NCI-H128 (cell line): ENCODE data around the gene KCNH6.

Experiments used
- DNase-seq: peaks from one replicate; lab custom pipeline; 2025; ENCODE audit not compliant: unreplicated experiment; lab: John Stamatoyannopoulos, UW

Gene KCNH6

GRCh38 chr17:63523253-63523855, at the start of gene KCNH6:
KCNH6 (plus strand) TSS chr17:63523358; CDS start chr17:63523414, 56 bp downstream.
- DNase-seq = no peak

GRCh38 chr17:63474174-63474573, 49.0 kb upstream of the KCNH6 start:
- no peak for DNase-seq

DNA sequence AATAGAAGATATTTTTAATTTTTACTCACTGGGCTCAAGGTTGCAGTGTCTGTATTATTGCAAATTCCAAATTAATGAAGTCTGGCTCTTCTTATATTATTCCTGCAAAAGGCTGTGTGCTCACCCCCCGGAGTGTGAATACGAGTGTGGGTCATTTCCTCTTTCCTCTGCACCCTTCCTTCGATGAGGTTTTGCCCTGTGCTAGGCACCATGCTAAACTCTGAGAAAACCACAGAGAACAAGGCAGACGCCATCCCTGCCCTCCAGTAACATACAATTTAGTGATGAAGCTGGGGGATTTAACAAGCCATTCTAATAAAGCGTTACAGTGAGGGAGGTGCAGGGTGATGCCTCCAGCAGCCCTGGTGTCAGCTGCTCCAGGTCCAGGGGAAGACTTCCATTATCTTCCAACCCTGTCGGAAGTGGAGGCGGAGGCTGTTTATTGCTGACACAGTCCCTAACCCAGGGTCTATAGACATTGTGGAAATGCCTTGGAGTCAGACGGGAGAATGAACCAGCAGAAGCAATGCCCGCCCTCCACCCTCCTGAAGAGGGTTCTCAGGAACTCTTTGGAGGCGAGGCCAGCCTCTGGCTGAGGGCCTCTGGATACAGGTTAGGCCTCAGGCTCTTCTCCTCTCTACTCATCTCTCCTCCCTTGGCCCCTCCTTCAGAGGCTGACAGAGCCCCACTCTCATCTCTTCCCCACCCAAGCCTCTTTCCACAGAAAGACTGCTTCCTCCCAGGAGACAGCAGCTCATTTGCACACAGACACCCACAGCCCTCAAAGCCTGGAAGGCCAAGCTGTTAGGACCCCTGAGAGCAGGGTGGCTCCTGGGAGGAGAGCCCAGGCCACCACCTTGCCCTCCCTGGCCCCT, 48.3 kb upstream of the KCNH6 start:
- DNase-seq = no peak

- DNase-seq = no peak
Observed at GRCh38 chr17:63475491-63476412, 47.4 kb upstream of the KCNH6 start.

GRCh38 chr17:63476459-63476853, 46.7 kb upstream of the KCNH6 start:
- no peak for DNase-seq

DNA sequence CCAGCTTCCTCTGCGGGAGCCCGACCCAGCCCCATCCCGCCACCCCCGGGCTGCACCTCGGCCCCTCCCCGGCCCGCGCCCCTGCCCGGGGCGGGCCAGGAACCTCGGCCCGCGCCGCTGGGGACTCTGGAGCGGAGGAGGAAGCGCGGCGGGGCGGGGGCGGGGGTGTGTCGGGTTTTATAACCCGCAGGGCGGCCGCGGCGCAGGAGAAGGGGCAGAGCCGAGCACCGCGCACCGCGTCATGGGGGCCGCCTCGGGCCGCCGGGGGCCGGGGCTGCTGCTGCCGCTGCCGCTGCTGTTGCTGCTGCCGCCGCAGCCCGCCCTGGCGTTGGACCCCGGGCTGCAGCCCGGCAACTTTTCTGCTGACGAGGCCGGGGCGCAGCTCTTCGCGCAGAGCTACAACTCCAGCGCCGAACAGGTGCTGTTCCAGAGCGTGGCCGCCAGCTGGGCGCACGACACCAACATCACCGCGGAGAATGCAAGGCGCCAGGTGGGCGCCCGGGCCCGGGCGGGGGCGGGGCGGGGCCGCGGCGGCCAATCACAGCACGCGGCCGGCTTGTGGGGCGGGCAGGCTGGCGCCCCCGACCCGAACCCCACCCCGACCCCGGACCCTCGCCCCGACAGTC, 46.2 kb upstream of the KCNH6 start, which contains the start of gene ACE:
Gene ACE (plus strand): TSS at position 208 of the 626 bp plus-strand sequence. CDS start 34 bp downstream, at position 242.
- DNase-seq = no peak

GRCh38 chr17:63477480-63478440, 45.4 kb upstream of the KCNH6 start:
- no peak for DNase-seq

GRCh38 chr17:63478814-63479494, 44.2 kb upstream of the KCNH6 start:
- no peak for DNase-seq

- no peak for DNase-seq
Observed at GRCh38 chr17:63479495-63480184, 43.5 kb upstream of the KCNH6 start.

DNA sequence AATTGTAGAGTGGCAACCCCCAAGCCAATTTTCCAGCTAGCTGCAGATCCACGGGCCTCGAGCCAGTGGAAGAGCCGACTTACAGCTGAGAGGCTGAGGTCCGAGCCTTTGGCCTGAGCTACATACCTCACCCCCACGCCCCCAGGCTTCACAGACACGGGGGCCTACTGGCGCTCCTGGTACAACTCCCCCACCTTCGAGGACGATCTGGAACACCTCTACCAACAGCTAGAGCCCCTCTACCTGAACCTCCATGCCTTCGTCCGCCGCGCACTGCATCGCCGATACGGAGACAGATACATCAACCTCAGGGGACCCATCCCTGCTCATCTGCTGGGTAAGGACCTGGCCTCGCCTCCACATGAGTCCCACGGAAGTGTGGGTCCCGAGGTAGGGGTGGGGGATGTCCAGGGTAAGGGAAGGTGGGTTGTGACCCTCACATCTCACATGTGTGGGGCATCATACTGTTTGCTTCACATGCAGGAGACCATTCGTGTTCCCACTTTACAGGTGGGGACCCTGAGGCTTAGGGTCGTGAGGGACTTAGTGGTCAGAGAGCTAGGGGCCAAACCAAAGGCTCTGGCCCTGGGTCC, 42.9 kb upstream of the KCNH6 start:
- no peak for DNase-seq

DNA sequence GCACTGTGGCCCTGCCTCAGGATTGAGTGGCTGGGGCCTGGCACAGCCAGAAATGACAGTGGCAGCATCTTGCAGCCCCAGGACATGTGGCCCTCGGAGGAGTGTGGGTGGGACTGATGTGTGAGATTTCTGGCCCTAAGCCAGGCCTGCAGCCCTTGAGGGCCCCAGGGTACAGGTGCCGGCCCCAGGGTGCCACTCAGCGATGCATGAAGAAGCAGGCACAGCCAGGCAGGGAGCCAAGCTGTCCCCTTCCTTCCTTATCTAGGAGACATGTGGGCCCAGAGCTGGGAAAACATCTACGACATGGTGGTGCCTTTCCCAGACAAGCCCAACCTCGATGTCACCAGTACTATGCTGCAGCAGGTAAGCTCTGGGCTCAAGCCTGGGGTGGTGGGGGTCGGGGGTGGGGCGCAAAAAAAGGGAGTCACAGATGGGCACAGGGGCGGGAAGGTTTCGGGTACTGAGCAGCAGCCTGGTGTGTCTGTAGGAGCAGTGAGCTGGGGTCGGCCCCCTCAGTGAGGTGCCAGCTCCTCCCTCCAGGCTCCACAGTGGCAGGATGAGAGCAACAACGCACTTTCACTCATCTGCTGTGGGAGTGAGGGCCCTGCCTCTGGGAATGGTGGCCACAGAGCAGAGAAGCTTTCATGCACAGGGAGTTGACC, 42.2 kb upstream of the KCNH6 start:
- no peak for DNase-seq

- no peak for DNase-seq
Observed at GRCh38 chr17:63481488-63481870, 41.7 kb upstream of the KCNH6 start.

GRCh38 chr17:63482509-63482908, 40.6 kb upstream of the KCNH6 start:
- no peak for DNase-seq

GRCh38 chr17:63483038-63483437, 40.1 kb upstream of the KCNH6 start:
- no peak for DNase-seq

DNA sequence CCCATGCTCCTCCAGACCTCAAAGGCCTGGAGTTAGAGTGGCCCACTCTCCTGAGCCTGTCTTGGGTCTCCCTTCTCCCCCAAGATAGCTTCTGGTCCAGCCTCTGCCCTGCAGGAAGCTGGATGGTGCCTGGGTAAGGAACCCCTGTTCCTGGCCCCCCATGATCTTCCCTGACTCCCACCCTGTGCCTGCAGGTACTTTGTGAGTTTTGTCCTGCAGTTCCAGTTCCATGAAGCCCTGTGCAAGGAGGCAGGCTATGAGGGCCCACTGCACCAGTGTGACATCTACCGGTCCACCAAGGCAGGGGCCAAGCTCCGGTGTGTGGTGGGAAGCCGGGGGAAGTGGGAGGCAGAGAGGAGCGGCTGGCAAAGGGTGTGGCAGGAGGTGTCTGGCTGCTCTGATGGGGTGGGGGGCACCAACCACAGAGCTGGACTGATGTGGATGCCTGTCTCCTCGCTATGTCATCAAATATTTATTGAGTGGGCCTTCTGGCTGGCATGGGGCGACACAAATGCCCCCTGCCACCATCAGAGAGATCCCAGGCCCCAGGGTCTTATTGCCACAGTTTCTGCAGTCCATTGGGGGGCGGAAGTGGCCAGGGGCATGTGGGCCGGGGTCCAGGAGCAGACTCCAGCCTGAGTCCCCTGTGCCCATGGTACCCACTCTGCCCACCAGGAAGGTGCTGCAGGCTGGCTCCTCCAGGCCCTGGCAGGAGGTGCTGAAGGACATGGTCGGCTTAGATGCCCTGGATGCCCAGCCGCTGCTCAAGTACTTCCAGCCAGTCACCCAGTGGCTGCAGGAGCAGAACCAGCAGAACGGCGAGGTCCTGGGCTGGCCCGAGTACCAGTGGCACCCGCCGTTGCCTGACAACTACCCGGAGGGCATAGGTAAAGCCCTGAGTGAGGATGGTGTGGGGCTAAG, 39.2 kb upstream of the KCNH6 start:
- no peak for DNase-seq

DNA sequence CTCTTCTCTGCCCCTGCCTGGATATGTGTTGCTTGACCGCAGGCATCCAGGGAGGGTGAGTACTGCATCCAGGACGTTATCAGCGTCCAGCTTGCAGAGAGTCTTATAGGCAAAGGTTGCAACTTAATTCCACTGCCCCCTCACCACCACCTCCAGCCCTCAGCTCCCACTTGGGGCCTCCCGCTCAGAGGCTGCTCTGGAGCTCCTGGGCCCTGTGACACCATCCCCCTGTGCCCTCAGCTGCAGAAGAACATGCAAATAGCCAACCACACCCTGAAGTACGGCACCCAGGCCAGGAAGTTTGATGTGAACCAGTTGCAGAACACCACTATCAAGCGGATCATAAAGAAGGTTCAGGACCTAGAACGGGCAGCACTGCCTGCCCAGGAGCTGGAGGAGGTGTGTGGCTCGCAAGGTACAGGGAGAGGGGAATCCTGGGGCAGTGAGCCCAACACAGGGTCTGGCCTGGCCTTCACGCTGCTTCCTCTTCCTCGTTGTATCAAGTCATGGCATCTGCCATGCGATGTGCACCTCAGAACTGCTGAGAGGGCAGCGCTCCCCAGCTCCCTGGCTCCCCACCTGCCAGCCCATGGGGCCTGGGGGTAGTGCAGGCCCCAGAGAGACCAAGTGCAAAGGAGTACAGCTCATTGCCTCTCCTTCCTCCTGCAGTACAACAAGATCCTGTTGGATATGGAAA, 36.7 kb upstream of the KCNH6 start:
- no peak for DNase-seq
